GM21367 (cell line): Measurements from ENCODE around the gene BCCIP.

Experiments
- ATAC-seq: cut with Tn5 transposase; IDR thresholded peaks from one replicate; pipeline ENCODE4 v1.9.1; 2021; ENCODE audit not compliant: unreplicated experiment

The BCCIP gene

DNA sequence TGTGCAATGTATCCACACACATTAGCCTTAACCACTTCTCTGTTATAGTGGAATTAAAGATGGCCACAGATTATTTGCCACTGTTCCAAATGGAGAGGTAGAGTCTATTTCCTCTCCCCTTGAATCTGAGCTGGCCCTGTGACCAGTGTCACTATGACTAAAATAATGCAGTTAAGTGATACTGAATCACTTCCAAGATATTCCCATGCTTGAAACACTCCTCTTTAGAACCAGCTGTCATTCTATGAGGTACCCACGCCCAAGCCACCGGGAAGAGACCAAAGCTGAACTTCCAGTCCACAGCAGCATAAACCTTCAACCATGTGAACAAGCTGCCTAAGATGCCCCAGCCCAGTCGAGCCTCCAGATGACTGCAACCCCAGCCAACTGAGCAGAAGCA lies 59.9 kb downstream of the BCCIP start:
- no peak for ATAC-seq
